ENCODE results near the gene ANKRD55. TPM values are rescaled to one million over a fixed set of nuclear protein-coding genes. Genes with fewer than 3 reads are reported as not detected.

The ANKRD55 gene
- total RNA-seq, 2 experiments from 2014 or later = 9.7 to 10.2 TPM

DNA sequence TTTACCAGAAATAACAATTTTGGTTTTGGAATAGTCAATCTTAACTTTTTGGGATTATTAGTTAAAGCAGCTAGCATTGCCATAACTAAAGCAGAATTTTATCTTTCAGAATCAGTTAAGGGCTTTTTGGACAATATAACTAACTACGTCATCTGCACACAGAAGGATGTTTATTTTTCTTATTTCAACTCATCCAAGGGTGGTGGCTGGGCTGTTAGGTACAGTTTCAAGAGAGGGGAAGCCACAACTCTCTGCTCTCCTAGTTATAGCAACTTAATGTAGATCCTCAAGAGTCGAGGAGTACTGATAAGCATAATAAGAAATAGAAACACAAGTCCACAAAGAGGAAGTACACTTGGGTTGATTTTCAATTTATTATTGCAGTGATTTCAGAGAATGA, 65.6 kb downstream of the ANKRD55 start:
- CTCF ChIA-PET = no interaction called here
- H3K27ac ChIP-seq (ENCODE audit: low read depth in 1 of 2, low read length in 2 of 2) = no peak overlapping the region
- intact Hi-C loops (cut with DNase I, micrococcal nuclease) = no loop called here
- POLR2A ChIA-PET = no interaction called here
- no peaks in the 10 kb centered on the region for H3K36me3 Mint-ChIP-seq (ENCODE audit: low read depth)
- H3K4me3 ChIP-seq (ENCODE audit: low read length) = no peak overlapping the region
- H3K4me1 Mint-ChIP-seq (ENCODE audit: low read depth) = peaks cover 57% of the 10 kb centered on the region
- H3K27me3 Mint-ChIP-seq = no peaks in the 10 kb centered on the region
- DNase-seq = no peak
- no peaks in the 10 kb centered on the region for H3K4me1 ChIP-seq (ENCODE audit: insufficient read depth, low read length)
- no peaks in the 10 kb centered on the region for H3K27me3 ChIP-seq (ENCODE audit: control insufficient read depth in 1 of 2, insufficient read depth in 2 of 2, low read length in 2 of 2)
- ATAC-seq (ENCODE audit: poor library complexity) = peak; percentile 67
- TF ChIP-seq, protein P1, sequence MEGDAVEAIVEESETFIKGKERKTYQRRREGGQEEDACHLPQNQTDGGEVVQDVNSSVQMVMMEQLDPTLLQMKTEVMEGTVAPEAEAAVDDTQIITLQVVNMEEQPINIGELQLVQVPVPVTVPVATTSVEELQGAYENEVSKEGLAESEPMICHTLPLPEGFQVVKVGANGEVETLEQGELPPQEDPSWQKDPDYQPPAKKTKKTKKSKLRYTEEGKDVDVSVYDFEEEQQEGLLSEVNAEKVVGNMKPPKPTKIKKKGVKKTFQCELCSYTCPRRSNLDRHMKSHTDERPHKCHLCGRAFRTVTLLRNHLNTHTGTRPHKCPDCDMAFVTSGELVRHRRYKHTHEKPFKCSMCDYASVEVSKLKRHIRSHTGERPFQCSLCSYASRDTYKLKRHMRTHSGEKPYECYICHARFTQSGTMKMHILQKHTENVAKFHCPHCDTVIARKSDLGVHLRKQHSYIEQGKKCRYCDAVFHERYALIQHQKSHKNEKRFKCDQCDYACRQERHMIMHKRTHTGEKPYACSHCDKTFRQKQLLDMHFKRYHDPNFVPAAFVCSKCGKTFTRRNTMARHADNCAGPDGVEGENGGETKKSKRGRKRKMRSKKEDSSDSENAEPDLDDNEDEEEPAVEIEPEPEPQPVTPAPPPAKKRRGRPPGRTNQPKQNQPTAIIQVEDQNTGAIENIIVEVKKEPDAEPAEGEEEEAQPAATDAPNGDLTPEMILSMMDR (IDR thresholded peaks at IDR 0.05) = no peak
- H3K4me3 Mint-ChIP-seq = peak overlapping the region; percentile 57
- H3K36me3 ChIP-seq (ENCODE audit: insufficient read depth, low read length) = no peaks in the 10 kb centered on the region
- no peaks in the 10 kb centered on the region for H3K9me3 Mint-ChIP-seq
- peak overlapping the region; percentile 59 for H3K27ac Mint-ChIP-seq
- H3K9me3 ChIP-seq (ENCODE audit: control insufficient read depth in 1 of 2, insufficient read depth in 1 of 2, low read length in 2 of 2) = no peaks in the 10 kb centered on the region

DNA sequence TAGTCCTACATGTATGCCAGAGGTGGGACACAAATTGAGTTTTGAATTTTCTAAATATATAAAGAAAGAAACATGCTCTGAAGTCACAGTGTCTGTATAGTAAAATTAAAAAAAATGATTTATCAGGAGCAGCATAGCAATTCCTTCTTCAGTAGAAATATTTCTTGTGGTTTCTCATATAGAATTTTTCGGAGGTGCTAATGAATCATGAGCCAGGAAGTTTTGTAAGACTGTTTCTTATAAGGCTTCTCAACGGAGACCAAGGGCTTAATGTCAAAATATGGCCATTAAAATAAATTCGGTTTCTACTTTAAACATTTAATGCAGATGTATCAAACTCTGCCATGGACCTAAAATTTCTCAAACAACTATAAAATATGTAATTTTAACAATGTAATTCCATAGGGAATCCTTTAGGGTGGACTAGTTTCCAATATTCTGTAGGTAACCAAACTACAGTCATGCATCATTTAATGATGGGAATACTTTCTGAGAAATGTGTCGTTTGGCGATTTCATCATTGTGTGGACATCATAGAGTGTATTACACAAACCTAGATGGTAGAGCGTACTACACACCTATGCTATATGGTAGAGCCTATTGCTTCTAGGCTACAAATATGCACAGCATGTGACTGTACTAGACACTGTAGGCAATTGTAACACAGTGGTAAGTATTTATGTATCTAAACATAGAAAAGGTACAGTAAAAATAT, 66.3 kb downstream of the ANKRD55 start:
- Histone ChIP-seq H3K36me3 (ENCODE audit: insufficient read depth, low read length) (no peaks in the 10 kb centered on the region), H3K4me1 (ENCODE audit: insufficient read depth, low read length) (peaks cover 5% of the 10 kb centered on the region), H3K27ac (ENCODE audit: low read depth in 1 of 2, low read length in 2 of 2) (no peak overlapping the region), H3K9me3 (ENCODE audit: control insufficient read depth in 1 of 2, insufficient read depth in 1 of 2, low read length in 2 of 2) (no peaks in the 10 kb centered on the region), H3K27me3 (ENCODE audit: control insufficient read depth in 1 of 2, insufficient read depth in 2 of 2, low read length in 2 of 2) (no peaks in the 10 kb centered on the region), H3K4me3 (ENCODE audit: low read length) (no peak overlapping the region)
- ATAC-seq (ENCODE audit: poor library complexity) (no peak), DNase-seq (no peak)
- Mint-ChIP-seq H3K9me3 (no peaks in the 10 kb centered on the region), H3K4me3 (no peak overlapping the region), H3K4me1 (ENCODE audit: low read depth) (peaks cover 59% of the 10 kb centered on the region), H3K27me3 (no peaks in the 10 kb centered on the region), H3K36me3 (ENCODE audit: low read depth) (no peaks in the 10 kb centered on the region), H3K27ac (no peak overlapping the region)
- ChIA-PET POLR2A (no interaction called here), CTCF (no interaction called here)
- TF ChIP-seq, protein P1 (IDR thresholded peaks at IDR 0.05) = no peak
- intact Hi-C loops (cut with DNase I, micrococcal nuclease) = no loop called here

DNA sequence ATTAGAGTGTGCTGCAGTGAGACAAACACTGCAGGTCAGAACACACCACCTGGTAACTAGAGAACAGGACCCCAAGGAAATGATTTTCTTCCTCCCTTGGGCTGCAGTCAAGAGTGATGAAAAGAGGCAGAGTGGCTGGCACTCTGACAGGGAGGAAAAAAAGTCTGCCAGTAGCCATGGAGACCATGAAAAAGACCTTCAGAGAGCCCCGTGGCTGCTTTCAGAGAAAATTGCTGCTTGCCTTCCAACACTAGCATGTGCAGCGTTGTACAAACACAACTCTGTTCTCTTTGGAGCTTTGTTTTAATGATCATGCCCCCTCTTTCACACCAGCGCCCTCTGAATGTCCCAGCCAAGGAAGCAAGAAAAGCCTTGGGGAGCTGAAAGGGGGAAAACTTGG, 68.8 kb downstream of the ANKRD55 start:
- Mint-ChIP-seq H3K9me3 (no peaks in the 10 kb centered on the region), H3K27me3 (no peaks in the 10 kb centered on the region), H3K4me1 (ENCODE audit: low read depth) (peaks cover 76% of the 10 kb centered on the region), H3K27ac (peak overlapping the region; percentile 59), H3K36me3 (ENCODE audit: low read depth) (peaks cover 10% of the 10 kb centered on the region), H3K4me3 (no peak overlapping the region)
- ATAC-seq (ENCODE audit: poor library complexity) = no peak
- ChIA-PET POLR2A (interaction anchor here (1.3 to 1.7 kb wide), 2 partner anchors 12 to 63 kb away, joined by 3 to 7 read pairs; no protein-coding TSS in a partner anchor), CTCF (no interaction called here)
- no peak overlapping the region for H3K27ac ChIP-seq (ENCODE audit: low read depth in 1 of 2, low read length in 2 of 2)
- TF ChIP-seq, protein P1 (IDR thresholded peaks at IDR 0.05) = no peak
- no peaks in the 10 kb centered on the region for H3K36me3 ChIP-seq (ENCODE audit: insufficient read depth, low read length)
- no peaks in the 10 kb centered on the region for H3K9me3 ChIP-seq (ENCODE audit: control insufficient read depth in 1 of 2, insufficient read depth in 1 of 2, low read length in 2 of 2)
- no peak overlapping the region for H3K4me3 ChIP-seq (ENCODE audit: low read length)
- intact Hi-C loops (cut with DNase I, micrococcal nuclease) = no loop called here
- DNase-seq = no peak
- no peaks in the 10 kb centered on the region for H3K27me3 ChIP-seq (ENCODE audit: control insufficient read depth in 1 of 2, insufficient read depth in 2 of 2, low read length in 2 of 2)
- peaks cover 18% of the 10 kb centered on the region for H3K4me1 ChIP-seq (ENCODE audit: insufficient read depth, low read length)
